ENCODE measurements around the gene PDZD2.
"Not testable (repeated sequence)": the region's sequence is repeated elsewhere in the genome, so short reads cannot be mapped to it uniquely, and the experiment has no call there.

PDZD2 gene

DNA sequence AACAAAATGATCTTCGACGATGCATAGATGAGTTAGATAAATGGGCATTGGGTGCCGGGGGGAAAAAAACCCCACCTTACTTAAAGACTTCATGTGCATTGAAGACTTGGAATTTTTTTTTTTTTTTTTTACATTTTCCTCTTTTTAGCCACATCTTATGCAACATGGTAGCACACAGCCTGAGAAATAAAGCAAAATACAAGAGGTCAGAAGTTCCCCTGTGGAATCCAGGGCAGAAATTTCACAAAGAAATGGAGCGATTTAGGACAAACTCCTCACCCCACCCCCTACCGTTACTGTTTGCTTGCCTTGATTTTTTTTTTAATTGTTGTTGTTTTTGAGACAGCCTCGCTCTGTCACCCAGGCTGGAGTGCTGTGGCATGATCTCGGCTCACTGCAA, 382.0 kb downstream of the PDZD2 start:
- no peak for DNase-seq

GRCh38 chr5:32021771-32022170, 382.8 kb downstream of the PDZD2 start:
- DNase-seq: no peak

- no peak for DNase-seq
Measured at GRCh38 chr5:32022638-32023037, 383.7 kb downstream of the PDZD2 start.

- no peak for DNase-seq
Measured at GRCh38 chr5:32023816-32024215, 384.9 kb downstream of the PDZD2 start.

DNA sequence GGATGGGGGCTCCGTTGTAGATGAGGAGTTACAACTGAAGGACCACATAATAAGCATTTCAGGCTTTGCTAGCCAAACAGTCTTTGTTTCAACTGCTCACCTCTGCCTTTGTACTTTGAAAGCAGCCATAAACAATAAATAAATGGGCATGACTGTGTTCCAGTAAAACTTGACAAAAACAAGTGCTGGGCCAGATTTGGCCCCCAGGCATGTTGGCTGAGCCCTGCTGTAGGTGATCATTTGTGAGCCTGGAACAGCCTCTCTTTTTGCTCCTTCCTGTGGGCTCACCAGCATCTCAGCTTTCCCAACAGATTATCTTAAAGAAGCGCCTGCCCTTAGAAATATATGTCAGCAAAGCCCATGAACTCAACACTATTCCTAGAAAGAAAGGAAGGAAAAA, 385.8 kb downstream of the PDZD2 start:
- DNase-seq: no peak

DNA sequence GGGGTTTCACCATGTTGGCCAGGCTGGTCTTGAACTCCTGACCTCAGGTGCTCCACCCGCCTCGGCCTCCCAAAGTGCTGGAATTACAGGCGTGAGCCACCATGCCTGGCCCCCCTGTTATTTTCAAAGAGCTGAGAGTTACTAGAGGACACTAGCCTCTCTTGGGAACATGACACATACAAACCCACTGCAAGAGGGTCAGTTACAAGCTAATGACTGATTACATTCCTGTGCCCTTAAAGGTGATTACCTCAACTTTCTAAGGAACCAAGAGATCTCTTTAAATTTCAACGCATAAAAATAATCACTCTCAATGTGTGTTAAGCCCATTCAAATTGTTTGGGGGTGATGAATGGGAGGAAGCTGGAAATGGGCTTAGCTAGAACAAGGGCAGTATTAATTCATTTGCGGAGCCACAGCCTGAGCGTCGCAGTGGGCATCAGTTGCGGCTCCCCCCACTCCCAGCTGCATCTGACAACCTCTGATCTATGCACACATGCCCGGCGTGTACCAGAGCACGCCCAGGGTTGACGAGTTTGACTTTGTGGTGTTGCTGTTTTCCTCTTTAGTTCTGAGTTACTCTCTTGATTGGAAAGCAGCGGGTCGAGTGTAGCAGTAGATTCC, 388.3 kb downstream of the PDZD2 start:
- no peak for DNase-seq

- no peak for DNase-seq
Measured at GRCh38 chr5:32027717-32028458, 389.0 kb downstream of the PDZD2 start.

GRCh38 chr5:32029261-32029660, 390.3 kb downstream of the PDZD2 start:
- DNase-seq: no peak

DNA sequence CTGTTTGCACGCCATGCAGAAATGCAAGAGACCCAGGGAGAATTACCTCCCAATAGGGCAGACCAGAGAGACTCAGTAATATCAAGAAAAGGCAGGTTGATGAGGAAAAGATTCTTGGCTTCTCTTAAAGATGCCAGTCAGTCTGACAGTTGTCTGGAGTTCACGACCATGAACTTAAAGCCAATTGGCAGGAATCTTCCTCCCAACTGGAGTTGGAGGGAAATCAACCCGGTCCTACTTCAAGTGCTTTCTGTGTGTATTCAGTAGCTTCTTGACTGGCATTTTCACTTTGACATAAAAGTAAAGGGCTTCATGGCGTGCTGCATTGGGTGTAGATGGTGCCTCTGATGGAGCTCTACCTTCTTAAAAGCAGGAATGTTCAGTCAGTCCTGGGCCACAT, 390.9 kb downstream of the PDZD2 start:
- DNase-seq: no peak

DNA sequence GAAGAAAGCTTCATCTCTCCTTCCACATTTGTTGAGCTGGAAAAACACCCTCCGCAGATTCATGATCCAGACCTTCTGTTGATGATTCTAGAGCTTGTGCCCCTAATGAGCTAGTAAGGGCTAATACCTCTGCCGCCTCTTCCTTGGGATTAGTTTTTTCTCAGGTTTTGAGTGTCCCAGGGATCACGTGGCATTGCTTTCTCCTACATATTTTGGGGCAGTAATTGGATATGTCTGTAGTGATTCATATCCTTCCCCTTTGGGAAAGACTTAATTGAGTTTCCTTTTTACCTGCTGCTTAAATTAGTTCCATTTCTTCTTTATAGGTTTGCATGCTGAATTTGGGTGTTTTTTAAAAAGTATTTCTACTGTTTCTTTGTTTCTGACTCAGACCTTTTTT, 391.3 kb downstream of the PDZD2 start:
- DNase-seq: no peak

DNA sequence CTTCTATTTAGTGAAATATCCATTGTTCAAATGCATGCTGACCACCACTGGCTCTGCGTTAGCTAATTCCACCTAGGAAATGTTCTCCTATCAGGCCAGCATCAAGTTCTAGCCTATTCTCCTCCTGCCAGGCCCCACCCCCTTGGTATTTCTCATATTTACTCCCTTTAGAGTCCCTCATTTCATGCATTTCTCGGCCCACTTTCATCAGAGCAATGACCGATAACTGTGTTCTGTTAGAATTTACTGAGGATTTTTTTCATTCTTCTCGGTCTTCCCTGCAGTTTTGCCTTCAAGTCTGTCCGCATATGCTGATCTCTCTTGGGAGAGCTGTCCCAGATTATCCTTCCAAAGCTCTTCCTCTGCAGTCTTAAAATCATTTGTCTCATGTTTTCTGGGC, 391.8 kb downstream of the PDZD2 start:
- DNase-seq: no peak

DNA sequence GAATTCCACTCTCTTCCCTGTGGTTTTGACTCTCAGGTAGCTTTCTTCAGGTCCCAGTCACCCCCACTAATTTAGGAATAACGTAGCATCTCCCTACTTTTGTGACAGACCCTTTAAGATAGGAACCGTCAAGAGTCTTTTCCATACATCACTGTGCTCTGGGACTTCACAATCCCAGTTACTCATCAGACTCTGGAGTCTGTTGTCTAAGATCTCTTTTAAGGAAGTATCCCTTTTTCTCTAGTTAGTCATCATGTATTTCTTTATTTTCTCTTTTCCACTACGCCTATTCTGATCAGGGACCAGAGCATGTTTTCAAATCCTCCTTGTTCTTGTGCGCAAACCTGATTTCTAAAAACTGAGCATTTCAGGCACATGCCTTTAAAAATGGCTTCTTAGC, 392.2 kb downstream of the PDZD2 start:
- DNase-seq: no peak

DNA sequence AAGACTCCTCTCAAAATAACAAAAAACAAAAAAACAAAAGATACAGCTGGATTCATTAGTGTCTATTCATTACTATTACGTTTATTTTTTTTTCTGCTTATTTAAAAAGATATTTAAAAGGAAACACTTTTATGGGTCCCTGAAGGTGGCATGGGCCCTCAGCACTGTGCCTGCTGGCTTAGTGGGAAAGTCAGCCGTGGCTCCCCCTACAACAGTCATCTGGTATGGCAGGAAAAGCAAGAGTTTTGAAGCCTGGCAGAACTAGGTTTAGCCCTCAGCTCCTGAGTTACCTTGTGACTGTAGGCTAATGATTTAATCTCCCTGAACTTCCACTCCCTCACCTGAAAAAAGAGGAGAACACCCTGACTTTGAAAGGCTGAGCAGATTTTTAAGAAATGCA, 399.6 kb downstream of the PDZD2 start:
- no peak for DNase-seq

DNA sequence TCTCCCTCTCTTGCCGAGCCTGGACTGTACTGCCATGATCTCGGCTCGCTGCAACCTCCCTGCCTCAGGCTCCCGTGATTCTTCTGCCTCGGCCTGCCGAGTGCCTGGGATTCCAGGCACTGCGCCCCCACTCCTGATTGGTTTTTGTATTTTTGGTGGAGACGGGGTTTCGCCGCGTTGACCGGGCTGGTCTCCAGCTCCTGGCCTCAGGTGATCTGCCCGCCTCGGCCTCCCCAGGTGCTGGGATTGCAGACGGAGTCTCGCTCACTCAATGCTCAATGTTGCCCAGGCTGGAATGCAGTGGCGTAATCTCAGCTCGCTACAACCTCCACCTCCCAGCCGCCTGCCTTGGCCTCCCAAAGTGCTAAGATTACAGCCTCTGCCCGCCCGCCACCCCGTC, 400.2 kb downstream of the PDZD2 start:
- not testable (repeated sequence) for DNase-seq

GRCh38 chr5:32039601-32040000, 400.7 kb downstream of the PDZD2 start:
- DNase-seq: not testable (repeated sequence)

DNA sequence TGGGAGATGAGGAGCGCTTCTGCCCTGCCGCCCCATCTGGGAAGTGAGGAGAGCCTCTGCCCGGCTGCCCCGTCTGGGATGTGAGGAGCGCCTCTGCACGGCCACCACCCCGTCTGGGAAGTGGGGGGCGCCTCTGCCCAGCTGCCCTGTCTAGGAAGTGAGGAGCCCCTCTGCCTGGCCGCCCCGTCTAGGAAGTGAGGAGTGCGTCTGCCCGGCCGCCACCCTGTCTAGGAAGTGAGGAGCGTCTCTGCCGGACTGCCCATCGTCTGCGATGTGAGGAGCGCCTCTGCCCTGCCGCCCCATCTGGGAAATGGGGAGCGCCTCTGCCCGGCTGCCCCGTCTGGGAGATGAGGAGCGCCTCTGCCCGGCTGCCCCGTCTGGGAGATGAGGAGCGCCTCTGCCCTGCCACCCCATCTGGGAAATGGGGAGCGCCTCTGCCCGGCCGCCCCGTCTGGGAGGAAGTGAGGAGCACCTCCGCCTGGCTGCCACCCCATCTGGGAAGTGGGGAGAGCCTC, 401.3 kb downstream of the PDZD2 start:
- DNase-seq: not testable (repeated sequence)

DNA sequence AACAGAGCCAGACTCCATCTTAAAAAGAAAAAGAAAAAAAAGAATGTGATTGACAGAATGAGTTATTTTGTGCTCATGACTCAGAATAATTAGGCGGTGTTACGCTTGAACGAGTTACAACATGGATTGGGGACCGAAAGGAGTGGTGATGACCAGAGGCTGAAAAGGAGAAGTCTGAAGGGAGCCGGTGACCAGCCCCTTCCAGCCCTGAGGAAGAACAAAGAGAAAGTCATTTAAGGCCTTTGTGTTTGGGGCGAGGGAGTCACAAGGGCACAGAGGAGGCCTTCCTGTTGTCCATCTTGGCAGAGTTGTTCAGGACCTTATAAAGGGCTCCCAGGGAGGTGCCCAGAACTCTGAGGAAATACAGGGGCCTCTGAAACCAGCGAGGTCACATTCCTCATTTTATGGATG, 403.6 kb downstream of the PDZD2 start:
- DNase-seq: no peak

- DNase-seq: no peak
Measured at GRCh38 chr5:32043105-32043504, 404.2 kb downstream of the PDZD2 start.

- no peak for DNase-seq
Measured at GRCh38 chr5:32044434-32044833, 405.5 kb downstream of the PDZD2 start.

DNA sequence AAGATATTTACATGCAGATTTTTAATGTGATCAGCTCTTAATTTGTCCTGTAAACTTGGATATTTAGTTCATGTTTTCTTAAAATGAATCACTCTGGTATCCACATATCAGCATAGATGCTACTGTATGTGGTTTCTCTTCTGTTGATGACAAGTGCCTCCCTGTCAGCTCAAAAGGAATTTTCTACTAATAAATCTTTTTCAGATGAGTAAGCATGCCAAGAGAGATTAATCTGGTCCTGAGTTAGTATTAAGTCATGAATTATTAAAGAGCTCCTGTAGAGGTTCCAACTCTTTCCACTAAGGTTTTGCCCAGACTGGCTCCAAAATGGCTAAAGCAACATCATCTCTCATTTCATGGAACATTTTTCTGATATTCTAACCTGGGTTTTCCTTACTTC, 406.0 kb downstream of the PDZD2 start:
- no peak for DNase-seq

DNA sequence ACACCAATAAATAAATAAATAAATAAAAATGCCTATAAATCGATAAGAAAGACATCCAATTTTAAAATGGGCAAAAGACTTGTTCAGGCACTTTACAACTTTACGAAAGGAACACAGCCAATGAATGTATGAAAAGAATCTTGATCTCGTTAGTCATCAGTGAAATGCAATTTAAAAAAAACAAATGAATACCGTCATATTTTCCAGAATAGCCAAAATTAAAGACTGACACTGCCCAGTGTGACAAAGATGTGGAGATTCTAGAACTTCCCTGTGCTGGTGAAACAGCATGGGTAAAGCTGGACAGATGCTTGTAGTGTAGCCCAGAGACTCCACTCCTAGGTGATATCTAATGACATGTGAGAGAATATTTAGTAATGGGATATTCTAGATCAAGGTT, 408.1 kb downstream of the PDZD2 start:
- DNase-seq: no peak

DNA sequence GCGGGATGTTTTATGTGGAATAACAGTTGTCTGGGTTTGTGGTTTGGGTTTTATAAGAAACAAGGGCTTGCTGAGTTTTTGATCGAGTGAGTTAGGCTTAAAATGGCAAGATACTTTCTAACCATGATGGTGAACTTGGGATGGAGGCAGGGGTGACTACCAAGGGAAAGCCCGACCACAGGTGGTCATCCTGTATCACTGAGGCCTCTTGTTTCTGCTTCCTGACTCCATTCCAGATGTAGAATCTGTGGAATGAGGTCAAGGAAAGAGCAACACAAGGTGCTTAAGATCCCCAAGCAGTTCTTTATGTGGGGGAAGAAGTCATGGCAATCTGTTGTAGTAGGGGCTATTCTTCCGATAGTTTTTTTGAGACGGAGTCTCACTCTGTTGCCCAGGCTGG, 412.9 kb downstream of the PDZD2 start:
- no peak for DNase-seq

DNA sequence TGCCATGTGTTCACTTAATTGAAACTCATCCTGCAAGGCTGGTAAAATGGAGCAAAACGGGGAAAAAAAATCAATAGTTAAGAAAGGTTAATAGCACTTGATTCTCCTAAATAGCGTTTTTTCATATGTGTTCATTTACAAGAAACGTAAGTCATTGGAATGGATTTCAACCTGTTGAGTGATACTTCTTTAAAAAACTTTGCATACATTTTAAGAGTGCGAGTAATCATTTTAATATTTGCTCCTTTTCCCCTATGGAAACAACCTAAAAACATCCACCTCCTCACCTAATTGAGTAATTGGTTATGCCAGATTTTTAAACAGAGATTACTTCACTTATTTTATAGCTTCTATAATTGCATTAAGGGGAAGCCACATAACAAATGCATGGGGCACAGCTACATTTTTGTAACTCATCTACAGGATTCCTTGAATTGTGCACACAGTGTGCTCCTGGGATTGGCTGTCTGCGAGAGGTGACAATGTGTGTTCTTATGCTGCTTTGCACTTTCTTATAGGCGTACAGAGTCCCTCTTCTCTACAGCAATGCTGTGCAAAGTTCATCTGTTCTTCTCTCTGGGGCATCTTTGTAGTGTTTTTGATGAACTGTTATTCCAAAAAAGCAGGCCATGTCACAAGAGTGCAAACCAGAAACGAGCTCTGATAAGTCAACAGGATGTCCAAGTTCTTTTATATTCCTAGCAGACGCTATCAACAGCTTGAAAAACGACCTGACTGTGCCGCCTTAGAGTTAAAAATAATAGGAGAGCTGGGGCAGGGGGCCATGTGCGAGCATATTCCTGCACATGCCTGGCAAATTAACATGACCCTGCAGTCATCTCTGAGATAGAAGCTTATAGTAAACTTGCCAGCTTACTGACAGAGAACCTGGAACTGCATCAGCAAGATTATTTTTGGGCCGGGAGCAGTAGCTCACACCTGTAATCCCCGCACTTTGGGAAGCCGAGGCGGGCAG, 417.2 kb downstream of the PDZD2 start:
- no peak for DNase-seq
